Activated effector memory CD4-positive, alpha-beta T cell treated with Interleukin-2 at 50 U/mL for 16 hours (primary cell): Measurements from ENCODE around the gene CCNT2.
"Not testable (repeated sequence)": the region's sequence is repeated elsewhere in the genome, so short reads cannot be mapped to it uniquely, and the experiment has no call there.

ENCODE experiments used
- DNase-seq: peaks from one replicate; pipeline ENCODE4 v3.0.0-alpha.2; 2020

CCNT2 gene

GRCh38 chr2:134976074-134976702 lies 57.6 kb downstream of the CCNT2 start:
- no peak for DNase-seq

DNA sequence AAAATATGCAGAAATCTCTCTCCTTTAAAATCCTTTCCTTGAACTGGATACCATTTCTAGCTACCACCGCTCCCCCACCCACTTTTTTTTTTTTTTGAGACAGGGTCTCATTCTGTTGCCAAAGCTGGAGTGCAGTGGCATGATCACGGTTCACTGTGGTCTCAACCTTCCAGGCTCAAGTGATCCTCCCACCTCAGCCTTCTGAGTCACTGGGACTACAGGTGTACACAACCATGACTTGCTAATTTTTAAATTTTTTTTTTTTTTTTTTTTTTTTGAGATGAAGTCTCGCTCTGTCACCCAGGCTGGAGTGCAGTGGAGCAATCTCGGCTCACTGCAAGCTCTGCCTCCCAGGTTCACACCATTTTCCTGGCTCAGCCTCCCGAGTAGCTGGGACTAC lies 58.5 kb downstream of the CCNT2 start:
- DNase-seq = not testable (repeated sequence)

DNA sequence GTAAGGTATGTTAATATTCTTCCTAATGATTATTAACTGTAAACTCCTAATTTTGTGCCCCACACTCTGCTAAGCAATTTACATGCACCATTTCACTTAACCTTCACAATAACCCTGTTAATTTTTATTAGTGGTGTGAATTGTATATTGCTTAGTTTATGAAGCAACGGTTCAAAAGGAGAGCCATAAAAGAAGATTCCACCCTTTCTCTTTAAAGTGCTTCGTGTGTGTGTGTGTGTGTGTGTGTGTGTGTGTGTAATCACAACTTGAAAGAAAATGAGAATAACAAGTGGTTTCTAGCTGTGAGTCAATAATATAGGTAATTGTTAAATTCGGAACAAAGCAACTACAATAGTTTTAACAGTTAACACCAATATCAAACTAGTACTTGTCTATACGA lies 60.6 kb downstream of the CCNT2 start:
- no peak for DNase-seq

DNA sequence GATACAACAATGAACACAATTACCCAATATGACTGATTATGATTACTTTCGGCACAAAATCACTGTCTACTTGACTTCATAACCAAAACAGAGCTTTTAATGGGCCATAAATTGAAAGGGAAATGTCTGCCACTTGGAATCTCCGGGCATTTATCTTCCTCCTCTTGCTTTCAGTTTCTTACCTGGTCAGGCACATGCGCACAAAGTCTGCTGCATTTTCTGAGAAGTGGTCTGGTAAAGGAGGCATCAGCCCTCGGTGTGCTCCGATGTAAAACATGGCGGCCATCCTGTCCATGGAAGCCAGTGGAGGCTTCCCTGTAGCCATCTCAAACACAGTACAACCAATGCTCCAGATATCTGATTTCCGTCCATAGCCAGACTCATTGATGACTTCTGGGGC lies 62.0 kb downstream of the CCNT2 start:
- no peak for DNase-seq

- no peak for DNase-seq
These were observed 64.0 kb downstream of the CCNT2 start for GRCh38 chr2:134982603-134983002.

DNA sequence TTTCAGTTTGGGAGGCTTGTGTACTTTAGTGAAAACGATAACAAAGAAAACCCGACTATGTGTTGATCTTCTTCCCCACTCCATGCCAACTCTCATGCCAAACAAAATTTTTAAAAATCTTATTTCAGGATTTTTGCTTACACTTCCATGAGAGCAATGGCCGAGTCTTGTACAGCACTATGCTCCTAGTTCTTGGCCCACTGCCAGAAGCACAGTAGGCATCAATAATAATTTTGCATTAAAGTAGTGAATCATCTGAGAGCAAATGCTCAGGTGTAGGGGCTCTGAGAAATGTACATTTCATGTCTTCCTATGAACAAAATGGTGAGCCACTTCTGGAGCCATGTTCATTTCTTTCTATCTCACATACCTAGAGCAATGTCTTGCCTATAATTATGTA lies 66.4 kb downstream of the CCNT2 start:
- no peak for DNase-seq

DNA sequence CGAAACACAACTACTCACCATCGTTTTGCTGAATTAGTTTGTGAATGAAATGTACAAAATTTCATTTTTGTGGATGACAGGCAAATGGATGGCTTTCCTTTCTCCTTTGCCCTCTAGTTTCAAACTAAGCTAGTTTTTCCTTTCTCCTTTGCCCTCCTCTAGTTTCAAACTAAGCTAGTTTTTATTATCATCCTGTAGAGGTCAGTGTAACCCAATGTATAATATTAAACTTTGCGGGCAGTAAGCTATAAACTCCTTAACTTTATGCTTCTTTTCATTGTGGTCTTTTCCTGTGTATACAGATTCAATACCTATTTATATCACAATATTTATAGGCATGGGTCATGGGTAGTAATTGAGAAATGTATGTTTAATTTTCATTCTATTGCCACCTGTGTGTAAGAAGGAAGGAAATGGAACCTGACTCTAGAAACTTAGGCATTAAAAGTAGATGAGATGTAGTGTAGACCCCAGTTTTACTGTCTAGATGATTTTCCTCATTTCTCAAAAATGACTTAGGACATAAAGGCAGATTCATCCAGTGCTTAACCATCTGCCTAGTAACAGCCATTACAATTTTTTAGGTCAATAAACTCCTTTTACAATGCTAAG lies 70.5 kb downstream of the CCNT2 start:
- DNase-seq = no peak

- DNase-seq = no peak
These were observed 80.9 kb downstream of the CCNT2 start for GRCh38 chr2:134999521-134999920.

DNA sequence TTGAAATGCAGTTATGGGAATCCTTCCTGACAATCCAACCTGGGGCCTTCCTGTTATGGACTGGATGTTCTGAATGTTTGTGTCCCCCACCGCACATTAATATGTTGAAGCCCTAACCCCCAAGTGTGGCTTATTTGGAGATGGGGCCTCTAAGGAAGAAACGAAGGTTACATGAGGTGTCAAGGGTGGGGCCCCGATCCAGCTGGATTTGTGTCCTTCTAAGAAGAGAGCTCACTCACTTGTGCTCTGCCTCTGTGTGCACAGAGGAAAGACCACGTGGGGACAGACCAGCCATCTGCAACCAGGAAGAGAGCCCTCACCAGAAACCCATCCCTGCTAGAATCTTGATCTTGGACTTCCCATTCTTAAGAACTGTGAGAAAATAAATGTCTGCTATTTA lies 84.2 kb downstream of the CCNT2 start:
- DNase-seq = no peak

DNA sequence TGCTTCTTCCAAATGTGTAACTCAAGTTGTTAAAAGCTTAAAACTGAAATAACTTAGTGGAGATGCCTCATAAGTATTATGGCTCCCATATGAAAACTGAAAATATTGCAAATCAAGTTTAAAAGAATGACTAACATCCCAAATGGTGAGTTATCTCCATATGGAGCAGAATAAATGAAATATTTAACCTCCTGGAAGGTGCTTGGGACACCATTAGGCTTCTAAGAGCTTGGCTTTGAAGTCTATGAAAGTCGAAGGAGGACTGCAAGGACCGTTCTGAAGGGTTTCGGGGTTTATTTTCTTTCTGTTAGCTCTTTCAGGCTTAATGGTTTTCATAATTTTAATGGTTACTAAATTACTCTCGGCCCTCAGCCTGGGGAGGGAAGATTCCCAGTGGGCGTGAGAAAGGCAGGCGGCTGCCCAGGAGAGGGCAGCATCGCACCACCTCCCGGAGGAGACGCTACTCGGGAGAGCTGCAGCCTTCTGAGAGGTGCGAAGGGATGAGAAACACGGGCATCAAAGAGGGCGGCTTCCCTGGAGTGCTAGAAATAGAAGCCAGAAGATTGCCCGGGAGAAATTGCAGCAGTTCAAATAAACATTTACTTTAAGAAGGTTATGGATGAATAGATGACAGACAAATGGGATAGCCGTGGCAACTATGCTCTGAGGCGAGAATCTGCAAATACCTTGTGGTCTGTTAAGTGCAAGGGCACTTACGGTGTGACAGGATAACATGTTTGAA lies 85.6 kb downstream of the CCNT2 start:
- peak; percentile 55 for DNase-seq

DNA sequence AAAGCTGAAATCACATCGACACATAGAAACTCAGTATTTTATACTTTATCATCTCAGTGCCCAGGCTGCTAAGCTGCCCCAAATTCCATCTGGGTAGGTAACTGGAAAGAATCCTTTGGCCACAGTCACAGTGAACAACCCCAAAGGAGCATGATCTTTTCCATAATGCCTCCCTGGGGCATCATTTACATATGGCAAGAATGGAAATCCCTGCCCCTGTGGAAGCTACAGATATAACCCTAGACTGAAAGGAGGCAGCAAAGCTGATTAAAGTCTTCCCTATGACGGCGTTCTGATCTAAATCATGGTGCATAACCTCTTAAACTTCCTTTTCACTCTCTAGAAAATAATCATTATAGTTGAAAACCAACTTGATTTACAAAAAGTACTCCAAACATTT lies 87.1 kb downstream of the CCNT2 start:
- DNase-seq = no peak
